KG1 (cell line): ENCODE measurements around the gene WIPF2.
"Not testable (repeated sequence)": the region's sequence is repeated elsewhere in the genome, so short reads cannot be mapped to it uniquely, and the experiment has no call there.

Source experiments
- DNase-seq: peaks from one replicate; lab custom pipeline; 2025; lab: John Stamatoyannopoulos, UW

Gene WIPF2

DNA sequence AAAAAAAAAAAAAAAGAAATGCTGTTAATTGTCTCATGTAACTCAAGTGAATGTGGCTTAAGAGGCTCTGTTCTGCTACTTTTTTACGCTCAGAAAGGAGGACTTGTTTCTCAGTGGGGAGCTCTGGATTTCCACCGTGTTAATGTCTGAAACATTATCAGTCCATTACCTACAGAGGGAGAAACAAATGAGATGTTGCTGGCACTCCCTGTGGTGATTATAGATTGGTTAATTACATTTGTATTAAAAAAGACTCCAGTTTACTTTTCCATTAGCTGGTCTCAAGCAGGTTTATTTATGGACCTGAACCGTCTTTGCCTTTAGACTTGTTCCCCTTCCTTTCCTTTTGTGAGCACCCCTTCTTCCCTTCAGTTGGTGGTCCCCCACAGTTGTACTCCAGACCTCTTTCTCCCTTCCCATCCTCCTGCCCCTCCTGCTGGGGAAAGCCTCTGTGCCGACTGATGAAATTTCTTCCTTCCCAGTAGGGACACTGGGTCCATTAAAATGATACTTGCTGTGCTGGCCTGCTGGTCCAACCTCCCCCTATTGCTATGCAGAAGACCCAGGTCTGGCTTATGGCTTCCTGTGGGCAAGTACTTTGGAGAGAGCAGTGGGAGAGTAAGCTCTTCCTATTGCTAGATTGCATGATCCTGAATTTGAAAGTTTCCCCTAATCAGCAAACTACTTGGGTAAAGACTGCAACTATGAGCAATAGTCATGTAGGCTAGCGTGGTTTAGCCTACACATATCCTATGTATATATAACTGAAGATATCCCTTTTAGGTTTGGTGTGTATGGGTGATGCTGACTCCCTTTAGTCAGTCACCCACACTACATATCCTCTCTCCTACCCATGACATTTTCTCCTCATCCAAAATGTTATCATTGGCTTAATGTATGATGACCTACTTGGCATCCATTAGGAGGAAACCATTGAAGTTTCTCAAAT lies 76.7 kb downstream of the WIPF2 start:
- DNase-seq: no peak

DNA sequence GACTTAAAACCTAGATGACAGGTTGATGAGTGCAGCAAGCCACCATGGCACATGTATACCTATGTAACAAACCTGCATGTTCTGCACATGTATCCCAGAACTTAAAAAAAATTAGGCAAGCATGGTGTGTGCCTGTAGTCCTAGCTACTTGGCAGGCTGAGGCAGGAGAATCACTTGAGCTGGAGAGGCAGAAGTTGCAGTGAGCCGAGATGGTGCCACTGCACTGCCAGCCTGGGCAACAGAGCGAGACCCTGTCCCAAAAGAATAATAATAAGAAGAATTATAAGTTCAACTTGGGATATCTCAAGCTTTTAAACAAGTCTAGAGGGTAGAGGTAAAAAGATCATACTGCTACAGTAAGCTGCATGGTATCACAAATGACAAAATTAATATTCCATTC lies 78.4 kb downstream of the WIPF2 start:
- no peak for DNase-seq

DNA sequence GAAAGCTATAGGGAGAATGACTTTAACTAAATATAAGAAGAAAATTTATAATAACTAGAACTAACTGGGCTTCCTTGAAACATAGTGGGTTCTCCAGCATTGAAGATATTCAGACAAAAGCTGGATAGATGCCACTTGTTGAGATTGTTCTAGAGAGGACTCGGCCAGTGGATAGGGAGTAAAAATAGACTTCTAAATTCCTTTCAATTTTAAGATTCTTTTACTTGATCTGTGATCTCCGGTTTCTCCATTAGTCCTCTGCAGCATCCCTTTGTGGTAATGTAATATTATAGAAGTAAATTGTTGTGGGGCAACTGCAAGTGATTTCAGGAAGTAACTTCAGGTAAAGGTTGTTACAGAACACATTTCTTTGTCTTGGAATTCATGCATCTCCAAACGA lies 79.6 kb downstream of the WIPF2 start:
- DNase-seq: no peak

DNA sequence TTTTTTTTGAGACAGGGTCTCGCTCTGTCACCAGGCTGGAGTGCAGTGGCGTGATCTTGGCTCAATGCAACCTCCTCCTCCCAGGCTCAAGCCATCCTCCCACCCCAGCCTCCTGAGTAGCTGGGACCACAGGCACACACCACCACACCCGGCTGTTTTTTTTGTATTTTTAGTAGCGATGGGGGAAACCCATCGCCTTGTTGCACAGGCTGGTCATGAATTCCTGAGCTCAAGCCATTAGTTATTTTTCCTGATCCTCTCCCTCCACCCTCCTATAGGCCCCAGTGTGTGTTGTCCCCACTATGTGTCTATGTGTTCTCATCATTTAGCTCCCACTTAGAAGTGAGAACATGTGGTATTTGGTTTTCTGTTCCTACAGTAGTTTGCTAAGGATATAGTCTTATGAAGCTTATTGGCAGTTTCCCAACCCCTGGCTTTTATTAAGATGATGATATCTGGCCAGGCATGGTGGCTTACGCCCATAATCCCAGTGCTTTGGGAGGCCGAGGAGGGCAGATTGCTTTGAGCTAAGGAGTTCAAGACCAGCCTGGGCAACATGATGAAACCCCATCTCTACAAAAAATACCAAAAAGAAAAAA lies 80.2 kb downstream of the WIPF2 start:
- DNase-seq: not testable (repeated sequence)

DNA sequence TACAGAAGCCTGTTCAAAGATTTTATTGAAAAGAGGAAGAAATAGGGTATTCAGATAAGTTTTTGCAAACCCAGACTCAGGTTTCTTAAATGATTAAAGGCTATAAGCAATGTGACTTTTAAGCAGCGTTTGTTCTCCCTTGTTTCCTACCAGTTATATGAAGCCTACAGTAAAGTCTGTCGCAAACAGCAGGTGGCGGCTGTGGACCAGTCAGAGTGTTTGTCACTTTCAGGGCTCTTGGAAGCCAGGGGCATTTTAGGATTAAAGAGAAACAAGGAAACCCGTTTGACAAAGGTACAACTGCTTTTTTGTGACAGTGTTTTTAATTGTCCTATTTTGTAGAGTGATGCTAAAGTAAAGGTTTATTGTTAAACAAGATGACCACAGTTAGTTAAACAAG lies 82.2 kb downstream of the WIPF2 start:
- no peak for DNase-seq

DNA sequence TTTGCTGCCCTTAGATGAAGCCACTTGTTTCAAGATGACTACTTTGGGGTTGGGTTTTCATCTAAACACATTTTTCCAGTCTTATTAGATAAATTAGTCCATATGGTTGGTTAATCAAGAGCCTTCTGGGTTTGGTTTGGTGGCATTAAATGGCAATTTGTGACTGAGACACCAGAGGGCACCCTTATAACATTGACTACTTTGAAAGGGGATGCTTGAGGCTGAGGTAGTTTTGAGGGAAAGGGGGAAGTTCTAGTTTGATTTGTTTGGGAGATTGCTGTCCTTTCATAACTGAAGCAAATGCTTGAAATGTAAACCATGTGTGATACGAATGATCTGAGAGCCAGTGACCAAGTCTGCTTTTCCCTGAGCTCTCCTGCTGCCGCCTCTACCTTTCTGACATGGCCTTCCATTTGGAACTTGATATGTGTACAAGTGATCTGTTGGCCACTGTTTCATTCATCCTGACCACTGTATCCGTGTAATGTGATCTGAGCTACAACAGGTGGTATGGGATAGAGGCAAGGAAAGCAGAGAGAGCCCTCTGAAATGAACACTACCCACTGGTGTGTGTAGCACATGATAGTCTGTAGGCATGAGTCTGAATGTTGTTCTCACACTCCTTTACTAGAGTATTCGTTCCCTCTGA lies 84.0 kb downstream of the WIPF2 start:
- peak; percentile 51 for DNase-seq

DNA sequence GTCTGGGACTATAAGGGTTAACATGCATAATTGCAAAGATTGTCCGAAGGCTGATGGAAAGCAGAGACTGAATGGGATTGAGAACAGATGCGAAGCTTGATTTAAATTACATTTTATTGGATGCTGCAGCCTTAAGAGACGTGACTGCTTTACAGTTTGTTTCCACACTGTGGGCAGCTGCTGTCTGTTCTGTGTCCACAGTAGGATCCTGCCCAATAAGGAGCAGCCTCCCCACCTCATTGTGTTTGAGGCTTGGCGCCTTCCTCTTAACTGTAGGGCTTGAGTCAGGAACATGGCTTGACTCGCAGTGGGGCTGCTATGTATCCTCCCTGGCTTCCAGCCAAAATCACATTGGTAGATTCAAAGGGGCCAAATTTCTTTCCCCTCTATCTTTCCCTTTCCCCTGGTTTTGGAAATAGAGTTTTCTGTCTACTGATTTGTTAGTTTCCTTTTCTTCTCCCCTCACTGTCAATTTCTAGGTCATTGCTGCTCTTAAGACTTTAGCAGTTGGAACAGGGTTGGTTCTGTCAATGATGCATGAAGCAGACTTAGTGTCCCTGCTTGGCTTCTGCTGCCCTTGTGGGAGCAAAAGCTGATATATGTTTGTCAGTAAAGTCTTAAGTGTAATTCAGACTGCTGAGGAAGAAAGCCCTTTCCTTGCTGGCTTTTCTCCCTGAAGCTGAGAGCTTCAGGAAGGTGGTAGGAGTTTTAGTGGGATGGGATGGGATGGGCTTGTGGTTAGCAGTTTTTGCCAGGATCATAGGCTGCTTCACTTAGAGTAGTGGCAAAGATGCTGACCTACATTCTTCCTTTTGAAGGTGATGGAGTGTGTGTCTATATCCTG lies 84.8 kb downstream of the WIPF2 start:
- no peak for DNase-seq

DNA sequence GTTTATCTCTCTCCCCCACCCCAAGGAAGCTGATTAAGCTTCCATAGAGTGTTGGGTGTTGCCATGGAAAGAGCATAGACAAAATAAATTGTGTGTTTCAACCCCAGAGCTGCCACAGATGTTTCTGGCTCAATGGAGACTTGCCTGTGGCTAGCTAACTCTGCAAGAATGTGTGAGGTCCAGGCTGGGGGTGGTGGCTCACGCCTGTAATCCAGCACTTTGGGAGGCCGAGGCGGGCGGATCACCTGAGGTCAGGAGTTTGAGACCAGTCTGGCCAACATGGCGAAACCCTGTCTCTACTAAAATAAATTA lies 85.4 kb downstream of the WIPF2 start:
- not testable (repeated sequence) for DNase-seq

DNA sequence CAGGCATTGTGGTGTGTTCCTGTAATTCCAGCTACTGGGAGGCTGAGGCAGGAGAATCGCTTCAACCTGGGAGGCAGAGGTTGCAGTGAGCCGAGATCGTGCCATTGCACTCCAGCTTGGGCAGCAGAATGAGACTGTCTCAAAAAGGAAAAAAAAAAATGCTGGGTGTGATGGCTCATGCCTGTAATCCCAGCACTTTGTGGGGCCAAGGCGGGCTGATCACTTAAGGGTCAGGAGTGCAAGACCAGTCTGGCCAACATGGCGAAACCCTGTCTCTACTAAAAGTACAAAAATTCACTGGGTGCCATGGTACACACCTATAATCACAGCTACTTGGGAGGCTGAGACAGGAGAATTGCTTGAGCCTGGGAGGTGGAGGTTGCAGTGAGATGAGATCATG lies 85.8 kb downstream of the WIPF2 start:
- DNase-seq: not testable (repeated sequence)

DNA sequence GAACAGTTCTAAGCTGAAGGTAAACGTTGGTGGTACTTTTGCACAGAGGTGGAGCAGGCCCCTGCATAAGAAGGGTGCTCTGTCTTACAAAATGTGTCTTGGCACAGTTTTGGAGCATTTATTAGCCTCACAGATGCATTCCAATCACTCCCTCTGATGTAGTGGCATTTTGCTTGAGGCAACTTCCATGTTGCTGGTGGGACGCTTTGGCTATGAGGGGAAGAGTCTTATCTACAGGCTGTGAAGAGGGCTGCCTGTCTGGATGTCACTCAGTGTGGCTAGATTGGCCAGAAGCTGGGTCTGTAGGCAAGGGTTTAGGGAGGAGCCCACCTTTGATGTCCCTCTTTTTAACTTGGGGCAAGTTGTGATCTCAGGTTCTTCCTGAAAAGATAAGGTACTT lies 87.3 kb downstream of the WIPF2 start:
- no peak for DNase-seq

DNA sequence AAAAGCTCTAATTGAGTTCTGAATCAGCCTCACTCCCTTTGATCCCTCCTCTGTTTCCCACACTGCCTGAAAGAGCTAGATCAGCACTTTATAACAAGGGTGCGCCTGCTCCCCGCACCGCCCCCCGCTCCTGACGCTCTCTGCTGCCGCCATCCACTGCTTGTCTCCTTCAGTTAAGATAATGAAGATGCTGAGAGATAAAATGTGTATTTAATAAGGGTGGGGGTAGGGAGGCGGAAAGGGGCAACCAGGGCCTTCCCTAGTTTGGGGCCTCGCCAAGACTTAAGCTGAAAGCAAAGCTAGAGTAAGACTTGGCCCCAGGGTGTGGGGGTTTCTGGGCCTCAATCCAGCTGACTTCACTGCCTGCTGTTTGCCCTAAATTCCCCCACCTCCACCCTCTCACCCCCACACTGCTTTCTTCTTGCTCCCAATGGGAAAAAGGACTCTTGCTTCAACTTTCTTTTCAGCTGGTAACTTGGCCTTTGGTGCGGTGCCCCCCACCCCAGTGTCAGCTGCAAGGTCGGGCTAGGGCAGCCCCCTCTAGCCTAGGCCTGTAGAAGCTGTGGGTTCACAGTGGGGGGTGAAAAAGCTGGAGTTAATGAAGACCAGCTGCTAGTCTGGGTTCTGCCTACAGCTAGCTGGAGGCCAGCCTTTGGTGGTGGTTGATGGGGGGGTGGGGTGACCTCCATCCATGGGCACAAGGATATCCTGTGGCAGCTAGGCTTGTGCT lies 88.1 kb downstream of the WIPF2 start:
- DNase-seq: no peak

DNA sequence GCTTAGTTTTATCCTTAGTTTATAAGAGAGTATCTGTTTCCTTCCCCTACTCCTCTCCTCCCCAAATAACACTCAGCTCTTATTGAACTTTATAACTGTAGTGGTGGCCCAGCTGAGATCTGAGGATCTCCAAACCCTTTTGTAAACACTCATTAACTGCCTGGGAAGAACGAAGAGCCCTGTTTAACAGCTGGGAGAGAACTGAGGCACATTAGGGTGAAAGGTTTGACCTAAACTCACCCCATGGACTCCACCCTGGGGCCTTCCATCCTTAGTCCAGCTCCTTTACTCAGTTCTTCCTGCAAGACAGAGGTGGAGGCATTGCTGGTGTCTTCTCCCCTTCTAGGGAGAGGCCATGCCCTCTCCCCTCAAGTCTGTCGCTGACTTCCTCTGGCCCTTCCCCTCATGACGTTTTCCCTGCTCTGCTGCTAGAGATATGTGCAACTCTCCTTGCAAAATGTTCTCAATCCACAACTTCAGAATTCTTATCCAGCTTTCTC lies 88.7 kb downstream of the WIPF2 start:
- no peak for DNase-seq

DNA sequence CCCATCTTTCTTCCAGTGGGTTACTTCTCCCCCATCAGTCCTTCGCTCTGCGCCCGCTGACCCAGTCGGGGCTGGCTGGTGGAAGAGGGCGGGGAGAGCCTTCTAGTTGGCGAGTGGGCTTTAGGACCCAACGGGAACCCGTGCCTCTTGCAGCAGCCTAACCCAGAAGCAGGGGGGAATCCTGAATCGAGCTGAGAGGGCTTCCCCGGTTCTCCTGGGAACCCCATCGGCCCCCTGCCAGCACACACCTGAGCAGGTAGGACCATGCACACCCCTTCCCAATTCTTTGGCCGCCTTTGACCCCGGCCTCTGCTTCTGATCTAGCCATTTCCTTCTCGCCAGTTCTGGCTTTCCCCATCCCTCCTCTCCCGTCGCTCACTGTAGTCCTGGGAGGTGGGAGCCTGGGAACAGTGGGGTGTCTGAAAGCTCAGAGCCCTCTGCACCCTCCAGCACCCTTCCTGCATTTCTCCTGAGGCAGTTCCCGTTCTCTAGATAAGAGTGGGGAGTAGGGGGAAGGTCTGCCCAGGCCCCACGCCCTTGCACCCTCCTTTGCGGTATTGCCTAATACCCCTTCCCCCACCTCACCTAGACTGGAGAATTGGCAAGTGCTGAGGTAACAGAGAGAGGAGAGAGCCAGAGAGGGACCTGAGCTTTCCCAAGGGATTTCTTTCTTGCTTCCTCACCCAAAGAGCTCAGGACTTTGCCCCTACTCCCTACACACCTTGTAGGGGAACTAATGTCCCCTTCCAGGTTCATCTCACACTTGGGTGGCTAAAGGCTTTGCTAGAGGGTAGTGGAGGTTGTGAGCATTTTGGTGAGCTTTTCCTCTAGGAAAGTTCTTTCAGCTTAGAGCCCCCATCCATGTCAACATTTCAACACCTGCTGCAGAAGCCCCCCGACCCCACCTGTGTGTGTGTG lies 90.2 kb downstream of the WIPF2 start, which contains the start of gene RARA:
Gene RARA, plus strand, starts transcription at position 150 of the 918 bp plus-strand sequence. CDS start 22,039 bp downstream, outside the sequence.
- no peak for DNase-seq

DNA sequence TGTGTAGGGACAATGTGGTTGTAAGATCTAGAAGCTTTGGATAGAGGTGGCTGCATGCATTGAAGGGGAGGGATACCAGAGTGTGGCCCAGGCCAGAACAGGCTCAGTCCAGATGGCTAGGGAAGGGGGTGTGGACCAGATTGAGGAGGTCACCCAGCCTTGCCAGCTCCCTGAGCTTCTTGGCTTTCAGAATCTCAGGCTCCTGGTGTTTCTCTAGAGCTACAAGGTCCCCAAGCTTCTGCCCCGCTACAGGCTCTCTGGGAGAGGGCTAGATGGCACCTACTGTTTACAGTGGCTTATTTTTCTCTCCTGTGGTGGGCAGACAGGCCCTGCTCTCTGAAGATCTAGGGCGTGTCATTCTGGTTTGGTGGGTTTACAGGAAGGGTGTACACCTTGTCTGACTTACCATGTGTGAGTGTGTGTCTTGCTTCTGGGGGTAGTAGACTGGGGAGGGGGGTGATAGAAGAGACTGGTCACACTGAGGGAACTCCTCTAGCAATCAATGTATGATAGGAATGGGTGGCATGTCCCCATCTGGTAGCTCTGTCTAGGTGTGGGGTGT lies 90.9 kb downstream of the WIPF2 start:
- DNase-seq: no peak

DNA sequence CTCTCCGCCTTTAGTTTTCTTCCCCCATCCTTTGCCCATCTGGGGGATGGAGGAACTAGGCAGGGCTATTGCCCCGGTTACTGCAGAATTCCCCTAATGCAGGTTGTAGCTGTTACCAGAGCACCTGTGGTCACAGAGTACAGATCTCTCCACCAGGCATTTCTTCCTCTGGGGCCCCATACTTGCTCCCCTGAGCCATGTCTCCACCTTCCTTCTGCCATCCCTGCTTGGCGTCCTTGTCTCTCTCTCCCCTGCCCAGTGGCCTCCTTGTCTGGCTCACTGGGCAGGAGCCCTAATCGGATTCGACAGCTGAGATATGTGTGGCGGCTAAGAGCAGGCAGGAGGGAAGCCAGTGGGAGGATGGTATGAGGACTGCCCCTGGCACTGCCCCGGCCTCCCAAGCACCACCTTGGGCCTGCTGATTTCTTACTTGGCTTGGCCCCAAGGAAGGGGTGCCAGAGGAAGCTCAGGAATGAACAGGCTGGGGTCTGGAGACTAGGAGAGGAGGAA lies 91.8 kb downstream of the WIPF2 start:
- no peak for DNase-seq

DNA sequence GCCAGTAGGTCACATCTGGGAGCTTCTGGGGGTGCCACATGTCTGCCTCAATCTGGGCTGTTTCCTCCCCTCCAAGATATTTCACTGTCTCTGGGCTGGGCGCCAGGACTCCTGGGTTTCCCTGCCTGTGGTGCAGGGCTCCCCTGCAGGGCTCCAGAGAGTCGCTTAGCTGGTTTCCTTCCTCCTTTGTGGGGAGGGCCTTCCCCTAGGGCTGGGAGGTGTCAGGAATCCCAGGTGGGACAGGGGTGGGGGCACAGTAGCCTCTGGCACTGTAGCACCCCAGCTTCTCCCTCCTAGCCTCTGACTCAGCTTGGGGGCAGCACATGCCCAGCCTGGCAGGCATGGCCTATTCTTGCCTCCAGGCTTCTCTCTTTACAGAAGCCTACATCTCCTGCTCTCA lies 92.5 kb downstream of the WIPF2 start:
- DNase-seq: no peak

DNA sequence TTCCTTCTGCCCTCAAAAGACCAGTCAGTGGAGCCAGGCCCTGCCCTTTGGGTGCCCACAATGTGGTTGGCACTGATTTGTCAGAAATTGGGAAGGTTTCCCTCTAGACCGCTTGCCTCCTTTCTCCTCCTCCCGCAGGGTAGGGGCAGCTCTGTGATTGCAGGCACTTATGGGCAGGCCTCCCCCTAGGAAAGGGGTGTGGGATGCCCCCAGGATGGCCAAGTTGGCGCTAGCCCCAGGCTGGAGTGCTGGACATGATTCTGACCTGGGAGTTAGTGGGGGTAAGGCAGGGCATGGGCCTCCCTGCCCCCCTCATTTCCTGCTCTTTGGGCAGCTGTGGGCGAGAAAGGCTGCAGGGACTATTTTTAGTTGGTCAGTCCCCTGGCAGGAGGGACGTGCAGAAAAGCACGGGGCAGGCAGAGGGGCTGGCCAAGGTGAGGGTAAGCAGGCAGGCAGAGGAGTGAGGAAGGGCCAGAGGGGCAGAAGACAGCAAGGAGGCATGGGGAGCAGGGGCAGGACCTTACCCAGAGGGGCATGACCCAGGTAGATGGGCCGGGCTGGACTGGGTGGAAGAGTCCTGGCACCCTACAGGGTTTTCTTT lies 93.1 kb downstream of the WIPF2 start:
- DNase-seq: no peak

DNA sequence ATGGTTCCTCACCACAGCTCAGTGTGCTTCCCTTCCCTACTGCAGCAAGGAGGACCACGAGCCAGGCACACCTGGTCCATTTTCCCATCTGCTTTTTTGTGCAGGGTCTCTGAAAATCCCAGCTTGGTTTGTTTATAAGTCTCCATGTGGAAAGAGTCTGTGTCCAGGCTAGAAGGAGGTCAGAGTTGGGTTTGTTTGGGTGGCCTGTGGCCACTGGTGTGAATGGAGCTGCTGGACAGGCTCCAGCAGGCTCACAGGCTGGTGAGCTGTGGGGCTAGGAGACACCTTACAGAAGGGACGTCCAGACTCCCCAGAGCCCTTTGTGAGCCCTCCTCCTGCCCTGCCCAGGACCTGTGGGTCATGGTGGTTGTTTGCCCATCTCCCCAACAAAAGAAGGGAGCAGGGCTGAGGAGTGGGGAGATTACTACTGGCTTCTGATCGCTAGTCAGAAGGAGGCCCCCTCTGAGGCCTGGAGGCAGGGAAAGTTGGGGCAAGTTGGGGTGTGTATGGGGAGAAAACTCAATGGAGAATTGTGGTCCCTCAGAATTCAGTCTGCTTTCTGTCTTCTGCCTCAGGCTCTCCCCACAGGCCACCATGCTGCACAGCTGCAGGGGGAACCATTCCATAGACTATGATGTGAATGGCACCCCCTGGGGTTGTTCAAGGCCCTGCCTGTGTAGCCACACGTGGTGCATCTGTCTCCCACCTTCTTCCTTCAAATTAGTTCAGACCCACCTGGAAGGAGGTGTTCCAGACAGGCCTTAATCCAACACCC lies 94.0 kb downstream of the WIPF2 start:
- no peak for DNase-seq
